H9 (cell line): ENCODE results near the gene ACTL8. TPM values are rescaled to one million over a fixed set of nuclear protein-coding genes. Genes with fewer than 3 reads are reported as not detected.

Experiments used
- DNase-seq: peaks from one replicate; pipeline ENCODE4 v3.0.0-alpha.2; 2017
- H2AFZ ChIP-seq: one replicate; pipeline ENCODE4 v1.6.1; 2013; ENCODE audit warnings: mild to moderate bottlenecking, low read length, control low read depth, moderate library complexity
- H2AK5ac ChIP-seq: 2 replicates; pipeline ENCODE4 v1.6.1; 2013; ENCODE audit warnings: low read length, control low read depth, mixed read lengths; ENCODE audit not compliant: insufficient read length
- H2BK120ac ChIP-seq: one replicate; pipeline ENCODE4 v1.6.1; 2013; ENCODE audit warnings: low read depth, mild to moderate bottlenecking, low read length, control low read depth, inconsistent platforms; ENCODE audit not compliant: poor library complexity, severe bottlenecking
- H2BK12ac ChIP-seq: 2 replicates; pipeline ENCODE4 v1.6.1; 2013; ENCODE audit warnings: low read length, control low read depth, mixed read lengths, low read depth; ENCODE audit not compliant: insufficient read length
- H2BK15ac ChIP-seq: 2 replicates; pipeline ENCODE4 v1.6.1; 2013; ENCODE audit warnings: low read depth, low read length, control low read depth
- H2BK20ac ChIP-seq: one replicate; pipeline ENCODE4 v1.6.1; 2013; ENCODE audit warnings: low read depth, mild to moderate bottlenecking, low read length, control low read depth, inconsistent platforms; ENCODE audit not compliant: poor library complexity, severe bottlenecking
- H2BK5ac ChIP-seq: 2 replicates; pipeline ENCODE4 v1.6.1; 2013; ENCODE audit warnings: low read length, control low read depth, mixed read lengths; ENCODE audit not compliant: insufficient read length
- H3K14ac ChIP-seq: 2 replicates; pipeline ENCODE4 v1.6.1; 2013; ENCODE audit warnings: low read length, control low read depth; ENCODE audit not compliant: insufficient read depth
- H3K18ac ChIP-seq: 2 replicates; pipeline ENCODE4 v1.6.1; 2013; ENCODE audit warnings: low read depth, mild to moderate bottlenecking, mixed read lengths, low read length, control low read depth; ENCODE audit not compliant: insufficient read length
- H3K23ac ChIP-seq: 2 replicates; pipeline ENCODE4 v1.6.1; 2013; ENCODE audit warnings: low read length, control low read depth, mixed read lengths, low read depth; ENCODE audit not compliant: insufficient read length
- H3K23me2 ChIP-seq: 2 replicates; pipeline ENCODE4 v1.6.1; 2013; ENCODE audit warnings: low read depth, mild to moderate bottlenecking, mixed read lengths, low read length, control low read depth; ENCODE audit not compliant: insufficient read length, poor library complexity, severe bottlenecking
- H3K27ac ChIP-seq: 2 replicates; pipeline ENCODE4 v1.5.1; 2013; ENCODE audit warnings: low read length, control low read depth, mixed read lengths, low read depth; ENCODE audit not compliant: insufficient read length
- H3K27me3 ChIP-seq: 2 replicates; pipeline ENCODE4 v1.6.1; 2013; ENCODE audit warnings: low read length, control low read depth, inconsistent platforms; ENCODE audit not compliant: insufficient read depth
- H3K4ac ChIP-seq: 2 replicates; pipeline ENCODE4 v1.6.1; 2013; ENCODE audit warnings: low read depth, mild to moderate bottlenecking, control low read depth, inconsistent platforms, low read length, moderate library complexity
- H3K4me1 ChIP-seq: 2 replicates; pipeline ENCODE4 v1.6.1; 2013; ENCODE audit warnings: low read length, control low read depth, inconsistent platforms; ENCODE audit not compliant: insufficient read depth
- H3K4me2 ChIP-seq: 2 replicates; pipeline ENCODE4 v1.6.1; 2013; ENCODE audit warnings: low read length, control low read depth, mixed read lengths; ENCODE audit not compliant: insufficient read length, insufficient read depth
- H3K56ac ChIP-seq: 2 replicates; pipeline ENCODE4 v1.6.1; 2013; ENCODE audit warnings: low read depth, mild to moderate bottlenecking, mixed read lengths, low read length, control low read depth; ENCODE audit not compliant: insufficient read length
- H3K79me1 ChIP-seq: 2 replicates; pipeline ENCODE4 v1.6.1; 2013; ENCODE audit warnings: low read depth, mild to moderate bottlenecking, moderate library complexity, low read length, control low read depth, inconsistent platforms; ENCODE audit not compliant: insufficient read depth, poor library complexity, severe bottlenecking
- H3K79me2 ChIP-seq: 2 replicates; pipeline ENCODE4 v1.6.1; 2013; ENCODE audit warnings: low read length, control low read depth, inconsistent platforms; ENCODE audit not compliant: insufficient read depth
- H3K9ac ChIP-seq: 2 replicates; pipeline ENCODE4 v1.6.1; 2013; ENCODE audit warnings: low read length, control low read depth, mixed read lengths; ENCODE audit not compliant: insufficient read length; ENCODE audit errors: extremely low read depth
- H3K9me3 ChIP-seq: one replicate; pipeline ENCODE4 v1.6.1; 2013; ENCODE audit warnings: low read depth, low read length, inconsistent platforms; ENCODE audit not compliant: control insufficient read depth
- H3T11ph ChIP-seq: one replicate; pipeline ENCODE4 v1.6.1; 2013; ENCODE audit warnings: mild to moderate bottlenecking, low read length, control low read depth, inconsistent platforms
- H4K20me1 ChIP-seq: one replicate; pipeline ENCODE4 v1.6.1; 2013; ENCODE audit not compliant: control insufficient read depth, insufficient read length, insufficient read depth
- H4K5ac ChIP-seq: 2 replicates; pipeline ENCODE4 v1.6.1; 2013; ENCODE audit warnings: low read depth, mild to moderate bottlenecking, mixed read lengths, low read length, control low read depth; ENCODE audit not compliant: insufficient read length
- H4K8ac ChIP-seq: replicated peaks from 2 replicates; pipeline ENCODE4 v1.6.1; 2013; ENCODE audit warnings: low read length, control low read depth, mixed read lengths, low read depth; ENCODE audit not compliant: insufficient read length
- H4K91ac ChIP-seq: 2 replicates; pipeline ENCODE4 v1.6.1; 2013; ENCODE audit warnings: low read depth, mild to moderate bottlenecking, moderate library complexity, mixed read lengths, low read length, control low read depth; ENCODE audit not compliant: insufficient read length
- H3K27ac Mint-ChIP-seq, 3 experiments: 2 replicates in 2 of 3; 3 replicates in 1 of 3; pipeline ENCODE4 v1.8.0; 2020 to 2021; ENCODE audit warnings: mixed read lengths in 3 of 3, mild to moderate bottlenecking in 1 of 3, moderate library complexity in 1 of 3
- H3K27me3 Mint-ChIP-seq: 2 replicates; pipeline ENCODE4 v1.8.0; 2021; ENCODE audit warnings: low read depth, mild to moderate bottlenecking, moderate library complexity, mixed read lengths
- H3K36me3 Mint-ChIP-seq, 3 experiments: 2 replicates in 2 of 3; 3 replicates in 1 of 3; pipeline ENCODE4 v1.8.0; 2020 to 2021; ENCODE audit warnings: low read depth in 3 of 3, mixed read lengths in 3 of 3; ENCODE audit not compliant: insufficient read depth in 1 of 3
- H3K4me1 Mint-ChIP-seq, 2 experiments: 2 replicates each; pipeline ENCODE4 v1.8.0; 2020; ENCODE audit warnings: mixed read lengths in 2 of 2
- H3K4me3 Mint-ChIP-seq, 2 experiments: 2 replicates in 1 of 2; 3 replicates in 1 of 2; pipeline ENCODE4 v1.8.0; 2020 to 2021; ENCODE audit warnings: mild to moderate bottlenecking in 2 of 2, mixed read lengths in 2 of 2, moderate library complexity in 1 of 2
- H3K9me3 Mint-ChIP-seq, 2 experiments: 2 replicates in 1 of 2; 3 replicates in 1 of 2; pipeline ENCODE4 v1.8.0; 2020; ENCODE audit warnings: mild to moderate bottlenecking in 2 of 2, mixed read lengths in 2 of 2, moderate library complexity in 1 of 2
- WGBS: extraction: QIAGEN DNeasy Blood & Tissue Kit; methylation state at CpG from one replicate; pipeline ENCODE4 v1.1.7; 2013; ENCODE audit warnings: missing lambda C conversion rate, low lambda C conversion rate, mixed read lengths; ENCODE audit not compliant: insufficient read length; ENCODE audit errors: extremely low coverage; 5-methylcytosine and 5-hydroxymethylcytosine counted together
- total RNA-seq: library from RNA; stranded (reverse); gene quantifications from 2 replicates; pipeline ENCODE4 v1.2.1, GENCODE V29; 2021
- TF ChIP-seq, protein P1 (sequence below): fragments of 200-600 bp; sonication (generic); conservative IDR thresholded peaks from 3 replicates; pipeline ENCODE4 v1.8.0; 2021; ENCODE audit warnings: antibody characterized with exemption, mild to moderate bottlenecking

ACTL8 gene
- total RNA-seq, 1 experiment from 2014 or later, result not detected

DNA sequence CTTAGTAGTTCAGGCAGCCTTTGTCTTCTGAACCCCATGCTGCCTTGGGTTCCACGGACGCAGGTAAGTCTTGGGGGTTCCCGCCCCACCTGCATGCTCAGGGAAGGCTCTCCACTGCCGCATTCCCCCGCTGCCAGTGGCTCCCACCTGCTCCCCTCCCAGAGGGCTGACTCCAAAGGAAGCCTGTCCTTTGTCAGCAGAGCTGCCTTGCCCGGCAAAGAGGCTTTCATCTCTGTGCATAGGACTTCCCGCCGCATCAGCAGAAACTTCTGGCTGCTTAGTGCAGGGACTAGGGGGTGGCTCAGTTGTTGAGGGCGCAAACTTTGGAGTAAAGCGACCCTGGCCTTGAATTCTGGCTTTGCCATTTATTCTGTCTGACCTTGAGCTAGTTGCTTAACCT is 25.2 kb upstream of the ACTL8 start:
- Histone ChIP-seq H3K18ac (no peak overlapping the region), H2AFZ (no peak overlapping the region), H4K8ac (no peak overlapping the region), H4K5ac (no peak overlapping the region), H3K79me1 (no peaks in the 10 kb centered on the region), H3K23ac (no peak overlapping the region), H2BK12ac (no peak overlapping the region), H3K9me3 (no peaks in the 10 kb centered on the region), H3K9ac (no peak overlapping the region), H3K4me1 (no peaks in the 10 kb centered on the region), H3K4ac (no peak overlapping the region), H2BK20ac (no peak overlapping the region), H2BK15ac (no peak overlapping the region), H3T11ph (no peak overlapping the region), H3K79me2 (no peaks in the 10 kb centered on the region), H3K4me2 (no peak overlapping the region), H3K14ac (no peak overlapping the region), H4K20me1 (no peaks in the 10 kb centered on the region), H2AK5ac (no peak overlapping the region), H3K27me3 (no peaks in the 10 kb centered on the region), H2BK5ac (no peak overlapping the region), H3K23me2 (no peaks in the 10 kb centered on the region), H3K56ac (no peak overlapping the region), H4K91ac (no peak overlapping the region), H2BK120ac (no peak overlapping the region), H3K27ac (no peak overlapping the region)
- H3K4me1 Mint-ChIP-seq, result peaks cover 0 to 7% of the 10 kb centered on the region in 2 experiments; a peak in 1 of 4 replicates
- no CpG with 5 or more reads among the region's 10 CpGs for WGBS
- H3K27ac Mint-ChIP-seq, result no peak overlapping the region
- H3K27me3 Mint-ChIP-seq, result no peaks in the 10 kb centered on the region; the same call in none of the 2 replicates
- no peaks in the 10 kb centered on the region for H3K36me3 Mint-ChIP-seq
- DNase-seq, result no peak
- TF ChIP-seq, protein P1, sequence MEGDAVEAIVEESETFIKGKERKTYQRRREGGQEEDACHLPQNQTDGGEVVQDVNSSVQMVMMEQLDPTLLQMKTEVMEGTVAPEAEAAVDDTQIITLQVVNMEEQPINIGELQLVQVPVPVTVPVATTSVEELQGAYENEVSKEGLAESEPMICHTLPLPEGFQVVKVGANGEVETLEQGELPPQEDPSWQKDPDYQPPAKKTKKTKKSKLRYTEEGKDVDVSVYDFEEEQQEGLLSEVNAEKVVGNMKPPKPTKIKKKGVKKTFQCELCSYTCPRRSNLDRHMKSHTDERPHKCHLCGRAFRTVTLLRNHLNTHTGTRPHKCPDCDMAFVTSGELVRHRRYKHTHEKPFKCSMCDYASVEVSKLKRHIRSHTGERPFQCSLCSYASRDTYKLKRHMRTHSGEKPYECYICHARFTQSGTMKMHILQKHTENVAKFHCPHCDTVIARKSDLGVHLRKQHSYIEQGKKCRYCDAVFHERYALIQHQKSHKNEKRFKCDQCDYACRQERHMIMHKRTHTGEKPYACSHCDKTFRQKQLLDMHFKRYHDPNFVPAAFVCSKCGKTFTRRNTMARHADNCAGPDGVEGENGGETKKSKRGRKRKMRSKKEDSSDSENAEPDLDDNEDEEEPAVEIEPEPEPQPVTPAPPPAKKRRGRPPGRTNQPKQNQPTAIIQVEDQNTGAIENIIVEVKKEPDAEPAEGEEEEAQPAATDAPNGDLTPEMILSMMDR, result no peak
- H3K9me3 Mint-ChIP-seq, result no peaks in the 10 kb centered on the region; a peak in 1 of 5 replicates
- H3K4me3 Mint-ChIP-seq, result no peak overlapping the region
